GM12878 (cell line): ENCODE results near the gene UST.

Experiments
- CBFB ChIP-seq: IDR thresholded peaks from 2 replicates; pipeline ENCODE4 v1.6.1; 2016; ENCODE audit warnings: antibody characterized with exemption, low read depth
- CUX1 ChIP-seq: IDR thresholded peaks from 2 replicates; pipeline ENCODE4 v1.6.1; 2012; ENCODE audit warnings: improper control_type of control experiment, low read depth, low read length; ENCODE audit not compliant: insufficient replicate concordance
- EZH2 ChIP-seq: IDR thresholded peaks from 2 replicates; pipeline ENCODE4 v1.6.1; 2012; ENCODE audit warnings: low read depth, mild to moderate bottlenecking, control low read depth, inconsistent platforms, low read length, borderline replicate concordance; ENCODE audit not compliant: control insufficient read depth
- MLLT1 ChIP-seq: fragments of 450-650 bp; IDR thresholded peaks from 2 replicates; pipeline ENCODE4 v1.6.1; 2016; ENCODE audit warnings: mild to moderate bottlenecking
- RB1 ChIP-seq: fragments of 450-650 bp; formaldehyde crosslinking; IDR thresholded peaks from 2 replicates; pipeline ENCODE4 v1.6.1; 2017; ENCODE audit warnings: mild to moderate bottlenecking, borderline replicate concordance
- SP1 ChIP-seq: IDR thresholded peaks from one replicate; pipeline ENCODE4 v1.6.1; 2011; ENCODE audit warnings: low read depth, low read length
- USF2 ChIP-seq: IDR thresholded peaks from 2 replicates; pipeline ENCODE4 v1.6.1; 2011; ENCODE audit warnings: low read depth, low read length, improper control_type of control experiment, borderline replicate concordance

DNA sequence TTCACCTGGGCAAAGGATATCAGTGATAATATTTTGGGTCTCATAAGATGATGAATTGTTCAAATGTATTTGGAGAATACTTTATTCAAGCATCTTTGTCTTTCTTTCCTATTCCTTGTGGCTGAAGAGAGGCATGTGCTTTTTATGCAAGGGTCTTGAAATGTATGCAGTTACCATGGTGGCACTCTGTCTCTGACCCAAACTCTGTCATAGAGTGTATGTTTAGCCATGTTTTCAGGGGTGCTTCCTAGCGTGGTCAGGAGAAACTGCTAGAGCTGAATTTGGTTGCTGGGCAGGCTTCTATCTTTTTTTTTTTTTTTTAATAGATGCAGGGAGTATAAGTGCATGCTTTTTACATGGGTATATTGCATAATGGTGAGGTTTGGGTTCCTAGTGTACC, 15.4 kb downstream of the UST start:
- no peak for TF ChIP-seq EZH2
- TF ChIP-seq SP1: no peak
- no peak for TF ChIP-seq CUX1
- no peak for TF ChIP-seq MLLT1
- TF ChIP-seq CBFB: no peak
- no peak for TF ChIP-seq USF2
- TF ChIP-seq RB1: no peak
